ENCODE data around the gene HOXB4. TPM values are rescaled to one million over a fixed set of nuclear protein-coding genes. Genes with fewer than 3 reads are reported as not detected.

The HOXB4 gene
- total RNA-seq, 1 experiment from 2014 or later = 11.3 TPM

GRCh38 chr17:48541036-48541576 is 37.0 kb downstream of the HOXB4 start:
- ChIA-PET CTCF (no interaction called here), POLR2A (no interaction called here), RAD21 (ENCODE audit: low non-redundant PET in 1 of 2, low total read pairs in 2 of 2, uncharacterized antibody in 2 of 2, unreplicated experiment in 2 of 2) (no interaction called here)
- Histone ChIP-seq H3K4me1 (ENCODE audit: control insufficient read depth in 1 of 2, insufficient read depth in 2 of 2, low read length in 2 of 2) (peaks cover 14 to 27% of the 10 kb centered on the region in 2 experiments), H3K27ac (ENCODE audit: low read depth, low read length) (no peak overlapping the region), H3K79me2 (ENCODE audit: insufficient read depth, low read length) (no peaks in the 10 kb centered on the region), H3K9me3 (ENCODE audit: control insufficient read depth in 1 of 2, insufficient read depth in 1 of 2, low read depth in 1 of 2, low read length in 2 of 2) (no peaks in the 10 kb centered on the region), H2AFZ (ENCODE audit: low read depth, low read length, poor library complexity, severe bottlenecking) (no peak overlapping the region), H3K27me3 (ENCODE audit: insufficient read depth, low read length) (no peaks in the 10 kb centered on the region), H4K20me1 (ENCODE audit: insufficient read depth) (no peaks in the 10 kb centered on the region), H3K36me3 (ENCODE audit: control insufficient read depth in 1 of 2, insufficient read depth in 2 of 2, low read length in 2 of 2) (no peaks in the 10 kb centered on the region), H3K4me2 (ENCODE audit: low read length) (no peak overlapping the region), H3K9ac (ENCODE audit: low read length) (no peak overlapping the region), H3K9me2 (ENCODE audit: insufficient read depth) (no peaks in the 10 kb centered on the region), H3K4me3 (replicated peaks in 1 of 2; ENCODE audit: low read depth in 1 of 2, low read length in 2 of 2) (no peak overlapping the region)
- DNase-seq (ENCODE audit: low read depth, low spot score) (no peak), ATAC-seq (no peak)
- BruUV-seq (replicated peaks) = no TSS peak
- no peak for TF ChIP-seq RAD21 (IDR thresholded peaks at IDR 0.05; ENCODE audit: low read depth)
- TF ChIP-seq ZNF274 (IDR thresholded peaks at IDR 0.05; ENCODE audit: low read depth, low read length) = no peak
- TF ChIP-seq ZBTB33 (IDR thresholded peaks at IDR 0.05; ENCODE audit: extremely low read depth, insufficient replicate concordance, low read length) = no peak
- no peak for TF ChIP-seq EGR1 (IDR thresholded peaks at IDR 0.05; ENCODE audit: low read depth)
- no peak for TF ChIP-seq ELF1 (IDR thresholded peaks at IDR 0.05; ENCODE audit: borderline replicate concordance, low read depth)
- TF ChIP-seq SP1 (IDR thresholded peaks at IDR 0.05; ENCODE audit: low read depth) = no peak
- no peak for TF ChIP-seq REST (IDR thresholded peaks at IDR 0.05; ENCODE audit: low read depth)
- intact Hi-C loops (cut with micrococcal nuclease) = no loop called here
